K562 (cell line): ENCODE measurements around the gene OXT. TPM values are rescaled to one million over a fixed set of nuclear protein-coding genes. Genes with fewer than 3 reads are reported as not detected.

Source experiments
- BACH1 ChIP-seq: fragments of 200-800 bp; sonication (Bioruptor generic); IDR thresholded peaks from 2 replicates; pipeline ENCODE4 v1.6.1; 2016; ENCODE audit warnings: missing genetic modification characterization, missing compliant biosample characterization
- MEIS2 ChIP-seq: fragments of 450-650 bp; IDR thresholded peaks from 2 replicates; pipeline ENCODE4 v1.6.1; 2014; ENCODE audit warnings: mild to moderate bottlenecking; ENCODE audit not compliant: partially characterized antibody
- polyA plus RNA-seq, 8 experiments: library from polyadenylated mRNA; depleted of rRNA in 4 of 8; stranded (reverse) in 5 of 8; unstranded in 3 of 8; fragments of >200 nt; fragmentation: Nextera tagmentation in 2 of 8; fragmentation: Illumina TruSeq in 1 of 8; extraction: Ambion mirVana in 2 of 8; extraction: Trizol in 1 of 8; gene quantifications; 2 replicates each; pipeline versions ENCODE4 v1.2.1 to v1.2.3, GENCODE V29; 2011 to 2014; ENCODE audit warnings: inconsistent platforms in 1 of 8, missing spikeins in 1 of 8
- total RNA-seq, 7 experiments: library from RNA; depleted of rRNA in 6 of 7; stranded (reverse); fragments of >200 nt in 6 of 7; fragmentation: Illumina TruSeq in 2 of 7; extraction: Trizol in 2 of 7; gene quantifications; 2 replicates each; pipeline versions ENCODE4 v1.2.1 to v1.2.3, GENCODE V29; 2011 to 2021; ENCODE audit warnings: low replicate concordance in 1 of 7
- TF ChIP-seq, protein P1 (sequence below), 2 experiments: fragments of 450-650 bp; conservative IDR thresholded peaks; 2 replicates each; pipeline ENCODE4 v1.6.1; 2017; ENCODE audit warnings: mild to moderate bottlenecking in 2 of 2, moderate library complexity in 2 of 2
- TF ChIP-seq, protein P2 (sequence below): sonication (generic); formaldehyde crosslinking; IDR thresholded peaks from 2 replicates; pipeline ENCODE4 v1.8.0; 2022; ENCODE audit warnings: mild to moderate bottlenecking, missing genetic modification reagents
- TF ChIP-seq, protein P3 (sequence below): fragments of 250-450 bp; sonication (Bioruptor Pico); IDR thresholded peaks from 2 replicates; pipeline ENCODE4 v1.5.0; 2020; ENCODE audit warnings: mild to moderate bottlenecking, borderline replicate concordance

Gene OXT
- total and polyA plus RNA-seq, 9 of the 15 experiments (the other 6 are each of a cell fraction or from before 2014, with no cell fraction given), result not detected

DNA sequence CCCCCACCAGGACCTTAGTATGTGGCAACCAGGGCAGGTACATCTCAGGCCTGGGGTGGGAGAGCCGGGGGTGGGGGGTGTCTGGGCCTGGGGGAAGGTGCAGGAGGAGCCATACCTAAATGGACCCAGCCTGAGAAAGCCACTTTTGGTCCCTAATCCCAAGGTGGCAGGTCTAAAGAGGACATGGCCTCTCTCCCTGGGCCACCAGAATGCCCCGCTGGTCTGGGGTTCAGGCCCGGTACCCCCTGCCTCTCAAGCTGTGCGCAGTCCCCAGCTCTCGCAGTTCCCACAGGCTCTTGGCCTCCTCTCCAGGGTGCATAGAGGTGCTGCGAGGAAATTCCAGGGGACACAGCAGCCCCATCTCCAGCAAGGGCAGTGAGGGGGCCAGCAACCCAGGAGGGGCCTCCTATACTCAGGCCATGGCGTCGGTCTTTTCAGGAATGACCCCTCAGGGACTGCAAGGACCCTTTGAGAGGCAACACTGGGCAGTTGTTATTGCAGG lies 14.2 kb downstream of the OXT start (continued):
- TF ChIP-seq, protein P1, sequence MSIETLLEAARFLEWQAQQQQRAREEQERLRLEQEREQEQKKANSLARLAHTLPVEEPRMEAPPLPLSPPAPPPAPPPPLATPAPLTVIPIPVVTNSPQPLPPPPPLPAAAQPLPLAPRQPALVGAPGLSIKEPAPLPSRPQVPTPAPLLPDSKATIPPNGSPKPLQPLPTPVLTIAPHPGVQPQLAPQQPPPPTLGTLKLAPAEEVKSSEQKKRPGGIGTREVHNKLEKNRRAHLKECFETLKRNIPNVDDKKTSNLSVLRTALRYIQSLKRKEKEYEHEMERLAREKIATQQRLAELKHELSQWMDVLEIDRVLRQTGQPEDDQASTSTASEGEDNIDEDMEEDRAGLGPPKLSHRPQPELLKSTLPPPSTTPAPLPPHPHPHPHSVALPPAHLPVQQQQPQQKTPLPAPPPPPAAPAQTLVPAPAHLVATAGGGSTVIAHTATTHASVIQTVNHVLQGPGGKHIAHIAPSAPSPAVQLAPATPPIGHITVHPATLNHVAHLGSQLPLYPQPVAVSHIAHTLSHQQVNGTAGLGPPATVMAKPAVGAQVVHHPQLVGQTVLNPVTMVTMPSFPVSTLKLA (conservative IDR thresholded peaks at IDR 0.05), result no peak
- TF ChIP-seq BACH1 (tag) (no peak), MEIS2 (no peak)
- TF ChIP-seq, protein P2, sequence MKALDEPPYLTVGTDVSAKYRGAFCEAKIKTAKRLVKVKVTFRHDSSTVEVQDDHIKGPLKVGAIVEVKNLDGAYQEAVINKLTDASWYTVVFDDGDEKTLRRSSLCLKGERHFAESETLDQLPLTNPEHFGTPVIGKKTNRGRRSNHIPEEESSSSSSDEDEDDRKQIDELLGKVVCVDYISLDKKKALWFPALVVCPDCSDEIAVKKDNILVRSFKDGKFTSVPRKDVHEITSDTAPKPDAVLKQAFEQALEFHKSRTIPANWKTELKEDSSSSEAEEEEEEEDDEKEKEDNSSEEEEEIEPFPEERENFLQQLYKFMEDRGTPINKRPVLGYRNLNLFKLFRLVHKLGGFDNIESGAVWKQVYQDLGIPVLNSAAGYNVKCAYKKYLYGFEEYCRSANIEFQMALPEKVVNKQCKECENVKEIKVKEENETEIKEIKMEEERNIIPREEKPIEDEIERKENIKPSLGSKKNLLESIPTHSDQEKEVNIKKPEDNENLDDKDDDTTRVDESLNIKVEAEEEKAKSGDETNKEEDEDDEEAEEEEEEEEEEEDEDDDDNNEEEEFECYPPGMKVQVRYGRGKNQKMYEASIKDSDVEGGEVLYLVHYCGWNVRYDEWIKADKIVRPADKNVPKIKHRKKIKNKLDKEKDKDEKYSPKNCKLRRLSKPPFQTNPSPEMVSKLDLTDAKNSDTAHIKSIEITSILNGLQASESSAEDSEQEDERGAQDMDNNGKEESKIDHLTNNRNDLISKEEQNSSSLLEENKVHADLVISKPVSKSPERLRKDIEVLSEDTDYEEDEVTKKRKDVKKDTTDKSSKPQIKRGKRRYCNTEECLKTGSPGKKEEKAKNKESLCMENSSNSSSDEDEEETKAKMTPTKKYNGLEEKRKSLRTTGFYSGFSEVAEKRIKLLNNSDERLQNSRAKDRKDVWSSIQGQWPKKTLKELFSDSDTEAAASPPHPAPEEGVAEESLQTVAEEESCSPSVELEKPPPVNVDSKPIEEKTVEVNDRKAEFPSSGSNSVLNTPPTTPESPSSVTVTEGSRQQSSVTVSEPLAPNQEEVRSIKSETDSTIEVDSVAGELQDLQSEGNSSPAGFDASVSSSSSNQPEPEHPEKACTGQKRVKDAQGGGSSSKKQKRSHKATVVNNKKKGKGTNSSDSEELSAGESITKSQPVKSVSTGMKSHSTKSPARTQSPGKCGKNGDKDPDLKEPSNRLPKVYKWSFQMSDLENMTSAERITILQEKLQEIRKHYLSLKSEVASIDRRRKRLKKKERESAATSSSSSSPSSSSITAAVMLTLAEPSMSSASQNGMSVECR, result no peak
- TF ChIP-seq, protein P3, sequence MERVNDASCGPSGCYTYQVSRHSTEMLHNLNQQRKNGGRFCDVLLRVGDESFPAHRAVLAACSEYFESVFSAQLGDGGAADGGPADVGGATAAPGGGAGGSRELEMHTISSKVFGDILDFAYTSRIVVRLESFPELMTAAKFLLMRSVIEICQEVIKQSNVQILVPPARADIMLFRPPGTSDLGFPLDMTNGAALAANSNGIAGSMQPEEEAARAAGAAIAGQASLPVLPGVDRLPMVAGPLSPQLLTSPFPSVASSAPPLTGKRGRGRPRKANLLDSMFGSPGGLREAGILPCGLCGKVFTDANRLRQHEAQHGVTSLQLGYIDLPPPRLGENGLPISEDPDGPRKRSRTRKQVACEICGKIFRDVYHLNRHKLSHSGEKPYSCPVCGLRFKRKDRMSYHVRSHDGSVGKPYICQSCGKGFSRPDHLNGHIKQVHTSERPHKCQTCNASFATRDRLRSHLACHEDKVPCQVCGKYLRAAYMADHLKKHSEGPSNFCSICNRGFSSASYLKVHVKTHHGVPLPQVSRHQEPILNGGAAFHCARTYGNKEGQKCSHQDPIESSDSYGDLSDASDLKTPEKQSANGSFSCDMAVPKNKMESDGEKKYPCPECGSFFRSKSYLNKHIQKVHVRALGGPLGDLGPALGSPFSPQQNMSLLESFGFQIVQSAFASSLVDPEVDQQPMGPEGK, result no peak
